T-helper 2 cell treated with Interferon-gamma antibody and Interleukin-4, amounts not matched to agents 5 μg/mL and 100 μg/mL, for 36 hours (primary cell): ENCODE measurements around the gene BIK.

Source experiments
- DNase-seq: peaks from one replicate; pipeline ENCODE4 v3.0.0; 2021; ENCODE audit warnings: low spot score
- H3K27ac Mint-ChIP-seq: one replicate; pipeline ENCODE4 v1.8.0; 2021; ENCODE audit warnings: mild to moderate bottlenecking, mixed read lengths
- H3K27me3 Mint-ChIP-seq: one replicate; pipeline ENCODE4 v1.8.0; 2021; ENCODE audit warnings: low read depth, mixed read lengths
- H3K36me3 Mint-ChIP-seq: one replicate; pipeline ENCODE4 v1.8.0; 2021; ENCODE audit warnings: low read depth, mixed read lengths
- H3K4me1 Mint-ChIP-seq: one replicate; pipeline ENCODE4 v1.8.0; 2021; ENCODE audit warnings: low read depth, mixed read lengths
- H3K4me3 Mint-ChIP-seq: one replicate; pipeline ENCODE4 v1.8.0; 2022; ENCODE audit warnings: mild to moderate bottlenecking, moderate library complexity, mixed read lengths
- H3K9me3 Mint-ChIP-seq: one replicate; pipeline ENCODE4 v1.8.0; 2021; ENCODE audit warnings: mixed read lengths

The BIK gene

DNA sequence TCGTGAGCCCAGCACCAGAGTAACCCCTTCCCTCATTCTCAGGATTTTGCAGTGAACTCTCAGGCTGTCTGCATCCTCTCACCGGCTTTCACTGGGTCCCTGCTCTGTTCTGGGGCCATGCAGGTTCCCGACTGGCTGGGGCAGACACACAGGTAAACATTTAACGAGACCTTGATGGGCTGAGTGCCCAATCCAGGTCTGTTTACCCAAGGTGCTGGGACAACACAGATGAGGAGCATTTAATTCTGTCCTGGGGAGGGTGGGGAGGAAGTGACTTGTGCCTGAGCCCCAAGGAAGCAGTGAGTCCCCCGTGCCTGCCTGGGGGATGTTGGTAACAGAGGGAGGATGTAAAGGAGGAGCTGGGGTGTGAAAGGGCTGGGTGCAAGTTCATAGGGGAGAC is 4.4 kb downstream of the BIK start:
- Mint-ChIP-seq H3K27ac (no peak overlapping the region), H3K36me3 (no peaks in the 10 kb centered on the region), H3K4me1 (peaks cover 5% of the 10 kb centered on the region), H3K4me3 (no peak overlapping the region), H3K9me3 (no peaks in the 10 kb centered on the region), H3K27me3 (peaks cover 21% of the 10 kb centered on the region)
- no peak for DNase-seq

DNA sequence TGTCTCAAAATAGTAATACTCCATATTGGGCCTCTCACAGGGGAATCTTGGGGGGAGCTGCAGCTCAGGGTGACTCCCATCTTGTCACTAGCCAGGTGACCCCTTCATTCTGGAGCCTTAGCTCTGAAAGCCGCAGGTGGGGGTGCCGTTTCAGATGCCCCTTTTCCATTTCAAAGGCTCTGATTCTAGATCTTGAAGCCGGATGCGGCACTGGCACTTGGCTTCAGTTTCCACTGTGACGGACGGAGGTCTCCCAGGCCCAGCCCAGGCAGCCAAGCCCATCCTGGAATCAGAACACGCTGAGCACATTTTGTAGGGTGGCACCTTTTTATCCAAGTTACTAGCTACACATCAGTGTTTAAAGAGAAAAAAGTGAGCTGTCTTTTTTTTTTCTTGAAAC is 6.4 kb downstream of the BIK start:
- Mint-ChIP-seq H3K9me3 (no peaks in the 10 kb centered on the region), H3K36me3 (no peaks in the 10 kb centered on the region), H3K4me3 (no peak overlapping the region), H3K4me1 (no peaks in the 10 kb centered on the region), H3K27ac (no peak overlapping the region), H3K27me3 (peaks cover 13% of the 10 kb centered on the region)
- no peak for DNase-seq

DNA sequence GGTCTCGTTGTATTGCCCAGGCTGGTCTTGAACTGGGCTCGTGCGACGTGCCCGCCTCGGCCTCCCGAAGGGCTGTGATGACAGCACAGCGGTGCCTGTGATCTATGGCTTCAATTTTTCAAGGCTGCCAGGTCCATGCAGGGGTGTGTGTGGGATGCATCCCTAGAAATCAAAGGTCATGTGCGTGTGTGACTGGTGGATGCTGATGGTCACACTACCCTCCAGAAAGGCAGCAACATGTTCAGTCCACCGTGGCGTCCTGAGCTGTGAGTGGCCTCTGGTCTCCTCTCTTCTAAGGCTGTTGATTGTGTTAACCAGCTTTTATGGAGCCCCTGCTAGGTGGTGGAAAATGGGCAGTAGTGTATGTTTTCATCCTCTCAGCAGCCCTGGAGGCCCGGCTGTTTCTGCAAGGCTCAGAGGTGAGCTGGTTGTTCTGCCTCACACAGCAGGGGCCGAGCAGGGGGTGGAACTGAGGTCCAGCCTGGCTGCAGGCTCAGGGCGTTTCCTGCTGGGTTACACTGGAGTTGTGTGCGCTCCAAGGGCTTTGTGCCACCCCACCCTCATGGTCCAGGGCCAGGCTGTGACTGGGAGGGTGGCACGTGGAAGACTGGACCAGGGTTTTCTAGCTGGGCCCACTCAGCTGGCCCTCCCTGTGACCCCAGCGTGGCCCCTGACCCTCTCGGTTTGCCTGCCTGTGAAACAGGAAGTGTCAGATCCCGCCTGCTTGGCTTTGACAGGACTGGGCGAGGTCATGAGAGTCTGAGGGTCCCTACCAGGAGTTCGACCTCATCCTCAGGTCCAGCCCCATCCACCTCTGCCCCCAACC is 7.7 kb downstream of the BIK start:
- Mint-ChIP-seq H3K4me1 (no peaks in the 10 kb centered on the region), H3K9me3 (no peaks in the 10 kb centered on the region), H3K4me3 (no peak overlapping the region), H3K27me3 (peaks cover 5% of the 10 kb centered on the region), H3K36me3 (no peaks in the 10 kb centered on the region), H3K27ac (no peak overlapping the region)
- no peak for DNase-seq

DNA sequence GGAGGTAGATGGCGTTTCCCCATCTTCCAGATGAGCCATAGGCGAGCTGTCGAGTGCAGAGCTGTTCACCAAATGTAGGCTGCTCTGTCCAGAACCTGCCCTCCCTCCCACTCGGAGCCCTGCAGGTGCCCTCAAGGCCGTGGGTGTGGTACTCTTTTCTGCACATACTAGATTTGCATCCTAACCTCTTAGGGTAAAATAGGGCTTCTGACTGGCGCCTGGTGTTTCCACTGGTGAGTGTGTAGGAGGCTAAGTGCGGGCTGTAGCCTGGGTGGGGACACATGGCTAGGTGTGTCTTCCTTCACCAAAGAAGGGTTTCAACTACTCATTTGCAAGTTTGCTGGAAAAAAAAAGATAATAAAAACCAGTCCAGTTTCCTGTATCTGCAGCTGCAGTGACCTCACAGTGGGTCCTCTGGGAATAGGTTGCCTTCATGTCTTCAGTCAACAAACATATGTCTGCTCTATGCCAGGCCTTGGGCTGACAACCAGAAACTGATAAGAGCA is 8.5 kb downstream of the BIK start:
- no peak for DNase-seq
- Mint-ChIP-seq H3K4me3 (no peak overlapping the region), H3K4me1 (no peaks in the 10 kb centered on the region), H3K27ac (no peak overlapping the region), H3K9me3 (no peaks in the 10 kb centered on the region), H3K27me3 (no peaks in the 10 kb centered on the region), H3K36me3 (no peaks in the 10 kb centered on the region)

DNA sequence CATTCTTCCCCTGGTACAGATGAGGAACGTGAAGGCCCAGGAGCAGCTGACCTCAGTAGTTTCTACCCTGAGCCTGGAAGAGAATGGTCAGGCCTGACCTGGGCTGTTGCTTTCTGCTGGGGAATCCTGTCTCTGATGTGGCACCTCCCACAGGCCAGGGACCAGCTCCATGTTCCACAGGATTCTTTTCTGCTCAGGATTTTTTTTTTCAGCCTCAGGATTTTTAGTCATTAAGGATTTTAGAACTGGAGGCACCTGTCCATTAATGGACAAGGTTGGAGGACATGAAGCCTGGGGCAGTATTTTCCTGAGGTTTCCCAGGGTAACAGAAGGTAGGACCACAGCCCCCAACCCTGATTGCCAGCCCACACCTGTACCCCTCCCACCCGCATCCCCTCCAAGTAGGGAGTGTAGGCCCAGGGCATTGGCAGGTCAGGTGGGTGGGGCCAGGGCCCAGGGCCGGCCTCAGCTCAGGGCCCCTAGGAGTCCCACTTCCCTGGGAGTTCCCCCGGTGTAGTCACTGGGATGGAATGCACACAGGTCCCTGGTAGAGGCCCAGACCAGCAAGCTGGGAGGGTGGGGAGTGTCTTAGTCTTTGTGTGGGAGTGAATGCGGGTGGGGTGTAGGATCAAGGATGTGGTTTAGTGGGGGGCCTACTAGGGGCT is 16.1 kb downstream of the BIK start:
- Mint-ChIP-seq H3K9me3 (no peaks in the 10 kb centered on the region), H3K36me3 (no peaks in the 10 kb centered on the region), H3K27ac (no peak overlapping the region), H3K4me3 (no peak overlapping the region), H3K4me1 (peaks cover 2% of the 10 kb centered on the region), H3K27me3 (no peaks in the 10 kb centered on the region)
- DNase-seq, result no peak

DNA sequence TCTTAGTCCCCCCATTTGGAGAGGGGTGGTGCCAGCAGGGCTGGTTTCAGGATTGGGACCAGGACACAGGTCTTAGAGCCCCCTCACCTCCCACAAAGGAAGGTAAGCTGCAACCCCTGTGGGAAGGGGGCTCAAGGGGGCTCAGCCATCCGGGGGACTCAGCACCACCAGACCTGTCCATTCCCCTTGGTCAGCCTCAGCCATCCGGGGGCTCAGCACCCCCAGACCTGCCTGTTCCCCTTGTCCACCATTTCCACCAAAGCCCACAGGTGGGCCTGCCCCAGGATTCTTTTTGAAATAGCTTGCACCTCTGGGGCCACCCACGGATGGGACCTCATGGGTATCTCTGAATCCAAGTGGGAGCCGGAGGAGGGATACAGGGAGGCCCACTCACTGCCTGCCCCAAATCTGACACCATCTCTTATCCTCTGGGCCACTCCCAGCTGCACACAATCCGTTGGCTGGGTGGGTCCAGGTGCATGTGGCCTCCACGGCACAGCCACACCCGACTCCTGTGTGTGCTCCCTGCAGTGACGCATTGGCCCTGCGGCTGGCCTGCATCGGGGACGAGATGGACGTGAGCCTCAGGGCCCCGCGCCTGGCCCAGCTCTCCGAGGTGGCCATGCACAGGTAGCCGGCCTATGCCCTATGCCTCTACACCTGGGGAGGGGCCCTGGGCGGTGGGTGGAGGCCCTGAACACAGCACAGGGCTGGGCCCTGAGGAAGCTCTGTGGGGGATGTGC is 16.8 kb downstream of the BIK start:
- Mint-ChIP-seq H3K36me3 (no peaks in the 10 kb centered on the region), H3K4me1 (peaks cover 2% of the 10 kb centered on the region), H3K27ac (no peak overlapping the region), H3K4me3 (no peak overlapping the region), H3K27me3 (no peaks in the 10 kb centered on the region), H3K9me3 (no peaks in the 10 kb centered on the region)
- DNase-seq, result no peak

DNA sequence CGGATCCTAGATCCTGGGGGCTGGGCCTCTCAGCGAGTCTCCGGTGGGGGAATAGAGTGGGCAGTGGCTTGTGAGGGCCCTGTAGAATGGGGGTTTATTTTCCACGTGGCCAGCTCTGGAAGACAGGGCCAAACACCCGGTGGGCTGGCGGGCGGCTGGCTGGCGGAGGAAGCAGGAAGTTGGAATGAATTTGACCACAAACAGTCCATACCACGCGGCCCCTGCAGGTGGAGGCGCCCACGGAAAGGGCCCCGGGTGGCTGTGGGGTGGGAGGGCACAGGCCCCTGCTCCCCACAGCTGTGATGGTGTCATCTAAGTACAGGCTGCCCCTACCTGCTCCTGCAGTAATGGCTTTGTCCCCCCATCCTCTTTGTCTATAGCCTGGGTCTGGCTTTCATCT is 17.6 kb downstream of the BIK start:
- no peak overlapping the region for H3K27ac Mint-ChIP-seq

DNA sequence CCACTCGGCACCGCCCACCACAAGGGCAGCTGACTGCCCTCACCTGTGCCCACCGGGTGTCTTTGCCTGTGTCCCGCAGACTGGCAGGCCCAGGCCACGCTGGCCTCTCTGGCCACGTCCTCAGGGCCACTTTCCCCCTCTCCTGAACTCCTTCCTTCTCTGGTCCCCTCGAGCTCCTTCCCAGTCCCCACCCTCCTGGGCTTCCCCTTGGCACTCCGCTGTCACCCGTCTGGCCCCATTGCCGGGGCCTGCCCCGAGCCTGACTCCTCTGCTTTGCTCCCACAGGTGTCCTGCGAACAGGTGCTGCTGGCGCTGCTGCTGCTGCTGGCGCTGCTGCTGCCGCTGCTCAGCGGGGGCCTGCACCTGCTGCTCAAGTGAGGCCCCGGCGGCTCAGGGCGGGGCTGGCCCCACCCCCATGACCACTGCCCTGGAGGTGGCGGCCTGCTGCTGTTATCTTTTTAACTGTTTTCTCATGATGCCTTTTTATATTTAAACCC is 18.4 kb downstream of the BIK start:
- no peaks in the 10 kb centered on the region for H3K27me3 Mint-ChIP-seq
- H3K36me3 Mint-ChIP-seq, result peaks cover 2% of the 10 kb centered on the region
- H3K4me3 Mint-ChIP-seq, result no peak overlapping the region
- no peak for DNase-seq
- no peak overlapping the region for H3K27ac Mint-ChIP-seq
- no peaks in the 10 kb centered on the region for H3K9me3 Mint-ChIP-seq
- peaks cover 2% of the 10 kb centered on the region for H3K4me1 Mint-ChIP-seq

More for the DNA sequence above, 17.6 kb downstream of the BIK start:
- no peak for DNase-seq
- H3K9me3 Mint-ChIP-seq, result no peaks in the 10 kb centered on the region
- peaks cover 2% of the 10 kb centered on the region for H3K4me1 Mint-ChIP-seq
- H3K27me3 Mint-ChIP-seq, result no peaks in the 10 kb centered on the region
- H3K4me3 Mint-ChIP-seq, result no peak overlapping the region
- H3K36me3 Mint-ChIP-seq, result no peaks in the 10 kb centered on the region

DNA sequence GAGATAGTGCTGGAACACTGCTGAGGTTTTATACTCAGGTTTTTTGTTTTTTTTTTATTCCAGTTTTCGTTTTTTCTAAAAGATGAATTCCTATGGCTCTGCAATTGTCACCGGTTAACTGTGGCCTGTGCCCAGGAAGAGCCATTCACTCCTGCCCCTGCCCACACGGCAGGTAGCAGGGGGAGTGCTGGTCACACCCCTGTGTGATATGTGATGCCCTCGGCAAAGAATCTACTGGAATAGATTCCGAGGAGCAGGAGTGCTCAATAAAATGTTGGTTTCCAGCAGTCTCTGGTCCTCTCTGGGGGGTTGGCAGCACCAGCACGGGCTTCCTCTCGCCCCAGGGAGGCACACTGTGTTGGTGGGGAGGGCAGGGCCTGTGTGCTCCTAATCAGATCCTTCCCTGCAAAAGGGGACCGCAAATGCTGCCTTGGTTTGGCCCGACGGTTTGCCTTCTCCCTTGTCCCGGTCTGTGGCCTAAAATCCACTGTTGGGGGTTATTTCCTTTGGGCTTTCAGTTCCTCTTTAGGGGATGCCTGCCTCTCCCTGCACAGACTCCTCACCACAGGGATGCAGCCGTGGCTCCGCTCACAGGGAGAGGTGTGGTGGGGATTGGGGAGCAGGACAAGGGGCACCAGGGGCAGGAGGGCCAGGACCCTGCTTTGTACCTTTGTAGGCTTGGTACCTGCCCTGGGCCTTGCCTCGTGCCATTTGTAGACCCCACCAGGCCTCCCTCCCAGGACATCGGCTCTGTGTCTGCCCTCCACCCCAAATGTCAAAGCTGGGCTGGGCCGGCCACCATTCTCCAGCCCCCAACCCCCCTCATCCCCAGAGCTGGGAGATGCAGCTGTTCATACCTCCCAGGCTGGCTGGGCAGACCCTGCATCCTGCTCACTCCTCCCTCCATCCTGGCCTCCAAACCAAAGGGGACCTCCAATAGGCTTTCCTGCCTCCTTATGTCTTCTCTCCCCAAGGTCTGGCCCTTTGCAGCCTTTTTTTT is 19.2 kb downstream of the BIK start:
- no peak for DNase-seq
- no peak overlapping the region for H3K27ac Mint-ChIP-seq
- peaks cover 2% of the 10 kb centered on the region for H3K36me3 Mint-ChIP-seq
- no peak overlapping the region for H3K4me3 Mint-ChIP-seq
- H3K4me1 Mint-ChIP-seq, result peaks cover 2% of the 10 kb centered on the region
- no peaks in the 10 kb centered on the region for H3K27me3 Mint-ChIP-seq
- H3K9me3 Mint-ChIP-seq, result no peaks in the 10 kb centered on the region

DNA sequence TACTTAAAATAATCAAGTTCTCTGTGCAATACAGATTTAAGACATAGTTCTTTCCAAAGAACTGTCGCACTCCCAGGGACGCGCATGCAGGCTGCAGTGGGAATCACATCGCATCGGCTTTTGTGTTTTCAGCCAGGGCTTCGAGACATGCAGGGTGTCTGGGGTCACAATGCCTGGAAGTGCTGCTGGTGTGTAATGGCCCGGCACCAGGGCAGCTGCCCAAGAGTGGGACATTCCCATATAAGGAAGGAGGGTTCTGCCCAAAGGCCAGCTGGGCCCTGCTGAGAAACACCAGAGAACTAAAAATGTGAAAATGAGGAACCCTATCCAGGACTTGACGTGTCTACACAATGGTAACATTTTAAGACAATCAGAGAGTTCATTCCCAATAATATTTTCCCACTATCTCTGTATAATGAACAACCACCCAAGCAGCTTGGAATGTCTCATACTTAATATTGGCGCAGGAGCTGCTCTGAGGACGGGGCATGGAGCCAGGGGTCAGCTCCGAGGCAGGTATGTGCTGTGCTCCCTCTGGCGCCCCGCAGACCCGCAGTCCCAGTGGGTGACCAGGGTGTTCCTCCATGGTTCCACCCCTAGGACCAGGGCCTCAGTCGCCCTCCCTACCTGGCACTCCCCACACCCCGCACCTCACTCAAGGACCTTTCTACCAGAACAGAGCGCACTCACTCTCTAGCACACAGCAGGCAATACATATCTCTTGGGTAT is 21.4 kb downstream of the BIK start:
- Mint-ChIP-seq H3K4me3 (no peak overlapping the region), H3K27me3 (no peaks in the 10 kb centered on the region), H3K36me3 (peaks cover 8% of the 10 kb centered on the region), H3K4me1 (peaks cover 2% of the 10 kb centered on the region), H3K27ac (no peak overlapping the region), H3K9me3 (no peaks in the 10 kb centered on the region)
- DNase-seq, result no peak

DNA sequence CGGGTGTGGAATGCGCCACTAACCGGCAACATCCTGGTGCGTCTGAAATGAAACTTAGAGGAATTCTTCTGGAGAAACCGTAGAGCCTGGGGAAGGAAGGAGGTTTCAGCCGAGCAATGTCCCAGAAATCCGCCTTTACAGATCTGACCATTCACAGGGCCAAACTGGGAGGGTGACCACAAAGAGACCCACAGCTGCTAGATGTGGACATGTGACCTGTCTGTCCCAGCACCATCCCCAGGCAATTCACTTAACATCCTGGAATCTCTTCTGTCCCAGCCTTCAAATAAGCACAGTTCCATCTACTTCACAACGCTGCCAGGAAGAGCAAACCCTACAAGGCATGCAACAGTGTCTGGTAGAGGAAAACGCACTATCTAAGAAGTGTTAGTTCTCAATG is 22.9 kb downstream of the BIK start:
- Mint-ChIP-seq H3K27me3 (no peaks in the 10 kb centered on the region), H3K4me1 (peaks cover 2% of the 10 kb centered on the region), H3K9me3 (no peaks in the 10 kb centered on the region), H3K36me3 (peaks cover 8% of the 10 kb centered on the region), H3K4me3 (no peak overlapping the region), H3K27ac (no peak overlapping the region)
- no peak for DNase-seq

DNA sequence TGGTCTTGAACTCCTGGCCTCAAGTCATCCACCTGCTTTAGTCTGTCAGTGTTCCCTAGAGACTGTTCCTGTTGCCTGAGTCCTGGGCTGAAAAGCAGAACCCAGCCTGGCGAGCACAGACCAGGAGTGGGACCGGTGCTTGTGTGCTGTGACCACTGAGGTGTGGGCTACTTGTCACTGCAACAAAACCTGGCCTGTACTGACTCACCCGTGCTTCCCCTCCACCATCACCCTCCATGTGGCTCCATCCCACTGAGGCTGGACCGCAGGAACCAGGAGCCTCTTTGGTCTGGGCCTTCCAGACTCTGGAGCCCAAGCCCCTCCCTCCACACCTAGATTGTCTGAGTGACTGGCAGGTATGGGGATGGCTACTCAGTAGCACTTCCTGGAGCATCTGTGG is 24.0 kb downstream of the BIK start:
- Mint-ChIP-seq H3K9me3 (no peaks in the 10 kb centered on the region), H3K27ac (no peak overlapping the region), H3K4me3 (no peak overlapping the region), H3K27me3 (no peaks in the 10 kb centered on the region), H3K4me1 (no peaks in the 10 kb centered on the region), H3K36me3 (peaks cover 15% of the 10 kb centered on the region)
- DNase-seq, result no peak

DNA sequence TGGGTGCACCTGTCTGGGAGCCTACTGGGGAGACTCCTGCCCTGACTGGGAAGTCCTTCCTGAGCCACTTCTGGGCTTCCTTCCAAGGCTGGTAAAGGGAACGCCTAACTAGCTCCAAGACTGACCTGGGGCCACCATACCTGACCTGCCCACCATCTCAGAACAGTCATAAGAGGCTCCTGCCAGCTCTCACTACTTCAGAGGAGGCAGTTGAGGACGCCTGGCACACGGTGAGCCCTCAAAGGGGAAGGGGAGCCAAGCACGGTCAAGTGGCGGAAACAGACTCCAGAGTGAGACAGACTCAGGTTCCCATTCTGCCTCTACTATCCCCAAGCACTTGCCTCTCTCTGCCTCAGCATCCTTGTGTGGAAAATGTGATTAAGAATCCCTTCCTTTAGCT is 25.0 kb downstream of the BIK start:
- Mint-ChIP-seq H3K4me1 (no peaks in the 10 kb centered on the region), H3K4me3 (no peak overlapping the region), H3K9me3 (no peaks in the 10 kb centered on the region), H3K27me3 (no peaks in the 10 kb centered on the region), H3K27ac (no peak overlapping the region), H3K36me3 (peaks cover 19% of the 10 kb centered on the region)
- DNase-seq, result no peak
